Measurements from ENCODE around the gene KANSL1.
"Not testable (repeated sequence)": the region's sequence is repeated elsewhere in the genome, so short reads cannot be mapped to it uniquely, and the experiment has no call there.

The KANSL1 gene

GRCh38 chr17:46110219-46110618 is 83.0 kb downstream of the KANSL1 start:
- DNase-seq (ENCODE audit: low read depth), result no peak

- DNase-seq (ENCODE audit: low read depth), result no peak
Observed at GRCh38 chr17:46109603-46110189, 83.5 kb downstream of the KANSL1 start.

- DNase-seq (ENCODE audit: low read depth), result no peak
Observed at GRCh38 chr17:46108550-46109110, 84.6 kb downstream of the KANSL1 start.

- no peak for DNase-seq (ENCODE audit: low read depth)
Observed at GRCh38 chr17:46108120-46108519, 85.1 kb downstream of the KANSL1 start.

- no peak for DNase-seq (ENCODE audit: low read depth)
Observed at GRCh38 chr17:46106966-46107644, 86.1 kb downstream of the KANSL1 start.

GRCh38 chr17:46102806-46103205 is 90.4 kb downstream of the KANSL1 start:
- not testable (repeated sequence) for DNase-seq (ENCODE audit: low read depth)

- not testable (repeated sequence) for DNase-seq (ENCODE audit: low read depth)
Observed at GRCh38 chr17:46101785-46102617, 91.2 kb downstream of the KANSL1 start.

GRCh38 chr17:46100590-46100989 is 92.6 kb downstream of the KANSL1 start:
- DNase-seq (ENCODE audit: low read depth), result no peak

- no peak for DNase-seq (ENCODE audit: low read depth)
Observed at GRCh38 chr17:46099865-46100264, 93.4 kb downstream of the KANSL1 start.

GRCh38 chr17:46097497-46097896 is 95.7 kb downstream of the KANSL1 start:
- DNase-seq (ENCODE audit: low read depth), result no peak

- DNase-seq (ENCODE audit: low read depth), result no peak
Observed at GRCh38 chr17:46092991-46093390, 100.2 kb downstream of the KANSL1 start.

GRCh38 chr17:46090871-46091270 is 102.4 kb downstream of the KANSL1 start:
- DNase-seq (ENCODE audit: low read depth), result no peak

GRCh38 chr17:46089389-46089965 is 103.8 kb downstream of the KANSL1 start:
- no peak for DNase-seq (ENCODE audit: low read depth)

GRCh38 chr17:46088595-46088994 is 104.6 kb downstream of the KANSL1 start:
- no peak for DNase-seq (ENCODE audit: low read depth)

GRCh38 chr17:46087871-46088270 is 105.4 kb downstream of the KANSL1 start:
- not testable (repeated sequence) for DNase-seq (ENCODE audit: low read depth)

GRCh38 chr17:46086821-46087220 is 106.4 kb downstream of the KANSL1 start:
- no peak for DNase-seq (ENCODE audit: low read depth)

- DNase-seq (ENCODE audit: low read depth), result no peak
Observed at GRCh38 chr17:46085522-46085921, 107.7 kb downstream of the KANSL1 start.

- no peak for DNase-seq (ENCODE audit: low read depth)
Observed at GRCh38 chr17:46082257-46082656, 111.0 kb downstream of the KANSL1 start.

GRCh38 chr17:46081018-46081320 is 112.3 kb downstream of the KANSL1 start:
- DNase-seq (ENCODE audit: low read depth), result no peak

- DNase-seq (ENCODE audit: low read depth), result no peak
Observed at GRCh38 chr17:46080118-46081017, 112.9 kb downstream of the KANSL1 start.

- DNase-seq (ENCODE audit: low read depth), result no peak
Observed at GRCh38 chr17:46078675-46079074, 114.6 kb downstream of the KANSL1 start.
